Lower leg skin (tissue), 3 donors: Measurements from ENCODE around the gene LHFPL2.

Experiments used
- CTCF ChIP-seq, 3 donors: fragments of 450-650 bp; IDR thresholded peaks; one replicate each; pipeline ENCODE4 v1.5.1; 2016; ENCODE audit warnings: antibody characterized with exemption in 3 of 3, mild to moderate bottlenecking in 3 of 3, moderate library complexity in 2 of 3
- POLR2A ChIP-seq, 2 donors: fragments of 450-650 bp; IDR thresholded peaks; one replicate each; pipeline ENCODE4 v1.6.1; 2016 to 2017; ENCODE audit warnings: antibody characterized with exemption in 2 of 2, mild to moderate bottlenecking in 1 of 2, moderate library complexity in 1 of 2

DNA sequence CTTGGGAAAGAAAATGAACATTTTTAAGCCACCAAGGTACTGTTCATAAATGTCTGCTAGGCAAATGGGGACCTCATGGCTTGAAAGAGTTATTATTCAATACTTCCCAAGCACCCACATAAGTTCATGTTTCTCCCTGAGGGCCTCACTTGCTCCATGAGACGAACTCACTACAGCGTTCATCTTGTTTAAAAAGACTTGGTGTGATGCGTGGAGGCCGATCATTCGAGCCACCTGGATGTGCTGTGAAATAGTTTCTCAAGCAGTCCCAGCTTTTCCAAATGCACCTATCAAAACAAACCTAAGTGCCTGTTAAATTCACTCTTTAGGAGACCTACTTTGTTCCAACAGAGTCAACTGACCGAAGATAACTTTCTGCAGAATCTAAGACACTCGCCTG, 103.2 kb downstream of the LHFPL2 start:
- TF ChIP-seq POLR2A (IDR thresholded peaks at IDR 0.05): no peak
- no peak for TF ChIP-seq CTCF (IDR thresholded peaks at IDR 0.05)
